Uterus (tissue), 2 donors: ENCODE measurements around the gene S100A6.

Experiments used
- POLR2A ChIP-seq, 2 donors: fragments of 450-650 bp; IDR thresholded peaks; one replicate each; pipeline ENCODE4 v1.6.1; 2016; ENCODE audit warnings: antibody characterized with exemption in 2 of 2, mild to moderate bottlenecking in 1 of 2, moderate library complexity in 1 of 2
- TF ChIP-seq, protein P1 (sequence below), 4 experiments: fragments of 200-600 bp in 2 of 4; fragments of 450-650 bp in 2 of 4; sonication (generic) in 2 of 4; IDR thresholded peaks; one replicate each; pipeline ENCODE4 v1.5.1; 2016 to 2019; ENCODE audit warnings: antibody characterized with exemption in 4 of 4, mild to moderate bottlenecking in 2 of 4, moderate library complexity in 1 of 4

DNA sequence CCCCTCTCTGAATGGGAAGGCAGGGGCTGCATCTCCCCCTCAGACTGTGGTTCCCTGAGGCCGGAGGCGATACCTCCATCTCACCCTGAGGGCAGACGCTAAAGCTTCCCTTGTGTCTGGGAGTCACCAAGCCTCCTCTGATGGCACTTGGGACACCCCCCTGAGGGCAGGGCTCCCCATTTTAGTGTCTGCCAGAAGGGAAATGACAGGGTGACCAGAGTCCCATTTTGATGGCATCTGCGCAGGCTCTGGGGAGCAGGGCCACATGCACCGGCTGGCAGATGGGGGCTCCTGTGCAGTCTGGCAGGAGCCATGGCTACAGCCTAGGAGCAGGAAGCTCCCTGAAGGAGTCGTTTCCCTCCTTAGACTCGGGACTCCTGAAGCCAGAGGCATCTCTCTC lies 28.2 kb upstream of the S100A6 start:
- TF ChIP-seq, protein P1, sequence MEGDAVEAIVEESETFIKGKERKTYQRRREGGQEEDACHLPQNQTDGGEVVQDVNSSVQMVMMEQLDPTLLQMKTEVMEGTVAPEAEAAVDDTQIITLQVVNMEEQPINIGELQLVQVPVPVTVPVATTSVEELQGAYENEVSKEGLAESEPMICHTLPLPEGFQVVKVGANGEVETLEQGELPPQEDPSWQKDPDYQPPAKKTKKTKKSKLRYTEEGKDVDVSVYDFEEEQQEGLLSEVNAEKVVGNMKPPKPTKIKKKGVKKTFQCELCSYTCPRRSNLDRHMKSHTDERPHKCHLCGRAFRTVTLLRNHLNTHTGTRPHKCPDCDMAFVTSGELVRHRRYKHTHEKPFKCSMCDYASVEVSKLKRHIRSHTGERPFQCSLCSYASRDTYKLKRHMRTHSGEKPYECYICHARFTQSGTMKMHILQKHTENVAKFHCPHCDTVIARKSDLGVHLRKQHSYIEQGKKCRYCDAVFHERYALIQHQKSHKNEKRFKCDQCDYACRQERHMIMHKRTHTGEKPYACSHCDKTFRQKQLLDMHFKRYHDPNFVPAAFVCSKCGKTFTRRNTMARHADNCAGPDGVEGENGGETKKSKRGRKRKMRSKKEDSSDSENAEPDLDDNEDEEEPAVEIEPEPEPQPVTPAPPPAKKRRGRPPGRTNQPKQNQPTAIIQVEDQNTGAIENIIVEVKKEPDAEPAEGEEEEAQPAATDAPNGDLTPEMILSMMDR (IDR thresholded peaks at IDR 0.05), result no peak
- no peak for TF ChIP-seq POLR2A (IDR thresholded peaks at IDR 0.05)
